ENCODE measurements around the gene NENF.

NENF gene

GRCh38 chr1:212414328-212415106, 18.2 kb upstream of the NENF start, which contains the start of gene PACC1:
Gene PACC1, minus strand, starts transcription at chr1:212414886. Its CDS starts 129 bp downstream, at chr1:212414757.
- no peaks in the 10 kb centered on the region for H3K4me1 ChIP-seq
- peaks cover 16% of the 10 kb centered on the region for H3K36me3 ChIP-seq
- no peak for TF ChIP-seq CTCF (IDR thresholded peaks at IDR 0.05; ENCODE audit: low read depth, low read length)
- H3K9me3 ChIP-seq = no peaks in the 10 kb centered on the region
- peak within 1 kb of the TSS; percentile 88 for H3K4me3 ChIP-seq (ENCODE audit: low read depth, low read length)
- DNase-seq = peak; percentile 95
- no peaks in the 10 kb centered on the region for H3K27me3 ChIP-seq

GRCh38 chr1:212415107-212415841, 17.4 kb upstream of the NENF start:
- no peak for TF ChIP-seq CTCF (IDR thresholded peaks at IDR 0.05; ENCODE audit: low read depth, low read length)
- Histone ChIP-seq H3K36me3 (peaks cover 9% of the 10 kb centered on the region), H3K4me1 (no peaks in the 10 kb centered on the region), H3K9me3 (no peaks in the 10 kb centered on the region), H3K4me3 (ENCODE audit: low read depth, low read length) (peak overlapping the region; percentile 88), H3K27me3 (no peaks in the 10 kb centered on the region)
- no peak for DNase-seq

DNA sequence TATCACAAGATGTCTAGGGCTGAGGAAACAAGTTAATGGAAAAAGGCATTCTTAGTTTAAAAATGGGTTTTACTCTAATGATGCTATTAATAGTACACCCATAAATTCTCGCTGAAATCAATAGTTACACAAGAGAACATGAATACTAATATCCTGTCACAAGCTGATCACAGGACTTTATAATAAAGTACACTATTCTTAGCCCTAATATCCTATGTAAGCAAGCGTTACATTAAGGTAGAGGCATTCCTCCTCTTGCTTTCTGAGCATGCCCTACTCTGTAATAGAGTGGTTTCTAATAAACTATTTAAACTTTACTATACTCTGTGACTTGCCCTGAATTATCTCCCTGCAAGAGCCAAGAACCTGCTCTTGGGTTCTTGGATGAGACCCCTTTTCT, 11.6 kb upstream of the NENF start:
- Histone ChIP-seq H3K4me1 (no peaks in the 10 kb centered on the region), H3K27me3 (no peaks in the 10 kb centered on the region), H3K4me3 (ENCODE audit: low read depth, low read length) (no peak overlapping the region), H3K36me3 (no peaks in the 10 kb centered on the region), H3K9me3 (no peaks in the 10 kb centered on the region)
- no peak for DNase-seq
- no peak for TF ChIP-seq CTCF (IDR thresholded peaks at IDR 0.05; ENCODE audit: low read depth, low read length)

GRCh38 chr1:212423879-212424278, 8.8 kb upstream of the NENF start:
- Histone ChIP-seq H3K36me3 (no peaks in the 10 kb centered on the region), H3K4me3 (ENCODE audit: low read depth, low read length) (no peak overlapping the region), H3K27me3 (no peaks in the 10 kb centered on the region), H3K4me1 (no peaks in the 10 kb centered on the region), H3K9me3 (no peaks in the 10 kb centered on the region)
- no peak for TF ChIP-seq CTCF (IDR thresholded peaks at IDR 0.05; ENCODE audit: low read depth, low read length)
- no peak for DNase-seq

DNA sequence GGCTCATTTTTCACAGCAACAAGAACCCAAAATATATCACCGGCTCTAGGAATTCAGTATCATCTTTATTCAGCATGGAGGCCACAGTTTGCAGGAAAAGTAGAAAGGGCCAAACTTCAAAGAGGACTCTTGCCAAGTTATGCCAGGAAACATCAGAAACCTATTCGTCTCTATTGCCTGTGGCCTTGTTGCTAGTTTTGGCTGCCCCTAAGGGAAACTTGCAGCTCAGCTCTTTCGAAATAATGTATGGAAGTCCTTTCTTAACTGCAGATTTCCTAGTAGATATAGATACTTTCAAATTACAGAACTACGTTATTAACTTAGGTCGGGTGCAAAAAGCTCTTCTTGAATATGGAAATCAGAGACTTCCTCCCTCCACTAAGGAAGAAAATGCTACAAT, 4.2 kb upstream of the NENF start:
- Histone ChIP-seq H3K36me3 (no peaks in the 10 kb centered on the region), H3K9me3 (no peaks in the 10 kb centered on the region), H3K4me1 (no peaks in the 10 kb centered on the region), H3K27me3 (no peaks in the 10 kb centered on the region), H3K4me3 (ENCODE audit: low read depth, low read length) (no peak overlapping the region)
- DNase-seq = no peak
- no peak for TF ChIP-seq CTCF (IDR thresholded peaks at IDR 0.05; ENCODE audit: low read depth, low read length)

DNA sequence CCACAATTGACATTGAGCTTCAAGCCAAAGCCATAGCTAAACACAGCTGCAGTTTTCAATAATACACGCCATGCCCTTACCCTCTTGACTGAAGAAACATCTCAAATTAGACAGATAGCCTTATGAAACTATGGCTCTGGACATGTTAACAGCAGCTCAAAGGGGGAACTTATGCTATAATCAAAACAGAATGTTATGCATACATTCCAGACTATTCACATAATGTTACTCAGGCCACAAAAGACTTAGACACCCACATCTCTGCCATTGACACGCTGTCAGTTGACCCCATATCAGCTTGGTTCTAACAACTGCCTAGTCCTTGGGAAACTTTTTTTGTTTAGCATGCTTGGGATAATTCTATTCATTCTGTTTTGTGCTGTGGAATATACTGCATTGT, 2.3 kb upstream of the NENF start:
- TF ChIP-seq CTCF (IDR thresholded peaks at IDR 0.05; ENCODE audit: low read depth, low read length) = no peak
- Histone ChIP-seq H3K27me3 (no peaks in the 10 kb centered on the region), H3K4me3 (ENCODE audit: low read depth, low read length) (no peak overlapping the region), H3K36me3 (no peaks in the 10 kb centered on the region), H3K9me3 (no peaks in the 10 kb centered on the region), H3K4me1 (no peaks in the 10 kb centered on the region; the same call in 1 of the 2 replicates)
- DNase-seq = no peak
